Measurements from ENCODE around the gene WDR90. TPM values are rescaled to one million over a fixed set of nuclear protein-coding genes. Genes with fewer than 3 reads are reported as not detected.

Gene WDR90
- total RNA-seq, 4 donors from 2014 or later = 23.0 to 166 (median 90.2) TPM

GRCh38 chr16:693766-694165 is 44.6 kb downstream of the WDR90 start:
- intact Hi-C loops (cut with DNase I; ENCODE audit: low total_unique reads) = no loop called here
- H3K4me1 ChIP-seq = peaks cover 23 to 46% (median 40%) of the 10 kb centered on the region in 4 donors
- no peaks in the 10 kb centered on the region for H3K9me3 ChIP-seq
- no peak overlapping the region for H3K27ac ChIP-seq
- 39% methylated on average over 8 of the region's 37 CpGs; no CpG with 5 or more reads in 1 of the 2 donors for WGBS, 2 donors (ENCODE audit: low coverage in 1 of 2)
- no peaks in the 10 kb centered on the region for H3K36me3 ChIP-seq
- TF ChIP-seq POLR2A (IDR thresholded peaks at IDR 0.05) (no peak), CTCF (IDR thresholded peaks at IDR 0.05) (no peak), EP300 (IDR thresholded peaks at IDR 0.05; ENCODE audit: low read depth) (no peak), POLR2AphosphoS5 (IDR thresholded peaks at IDR 0.05) (no peak)
- DNase-seq = no peak
- in situ Hi-C loops (cut with MboI; ENCODE audit: low pct_ligation_motif_present in 1 of 4, low pct_unique_long_range_greater_than_20kb in 1 of 4, low sequenced_read_pairs in 3 of 4) = no loop called here
- peak overlapping the region in 2 of 4 donors; percentile 32 to 34 for H3K4me3 ChIP-seq
- H3K27me3 ChIP-seq = peaks cover 55% of the 10 kb centered on the region

DNA sequence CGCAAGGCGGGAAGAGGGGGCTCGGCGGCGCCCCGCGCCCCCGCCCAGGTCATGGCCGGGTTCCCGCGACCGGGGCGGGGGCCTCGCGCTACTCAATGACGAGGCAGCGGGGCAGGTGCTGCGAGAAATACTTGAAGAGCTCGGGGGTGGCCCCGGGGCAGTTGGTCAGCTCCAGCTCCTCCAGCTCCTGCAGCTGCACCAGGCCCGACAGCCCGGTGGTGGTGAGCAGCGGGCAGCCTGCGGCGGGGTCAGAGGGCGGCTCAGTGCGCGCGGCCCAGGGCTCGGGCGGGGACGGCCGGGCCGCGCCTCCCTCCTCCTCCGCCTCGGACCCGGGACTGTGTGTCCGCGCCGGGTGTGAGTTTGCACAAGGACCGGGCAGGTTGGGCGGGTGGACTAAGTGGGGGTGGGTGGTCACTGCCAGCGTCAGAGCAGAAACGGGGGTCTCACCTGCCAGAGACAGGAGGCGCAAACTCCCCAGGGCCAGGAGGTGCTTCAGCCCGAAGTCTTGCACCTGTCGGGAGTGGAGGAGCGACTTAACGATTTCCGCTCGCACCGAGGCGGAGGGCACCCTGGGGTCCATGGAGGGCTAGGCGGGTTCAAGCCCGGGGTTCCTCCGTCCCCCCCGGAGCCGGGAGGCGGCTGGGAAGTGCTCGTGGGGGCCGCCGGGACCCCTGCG is 45.2 kb downstream of the WDR90 start:
- WGBS, 2 donors (ENCODE audit: low coverage in 1 of 2) = 5% methylated on average over 24 of the region's 64 CpGs; no CpG with 5 or more reads in 1 of the 2 donors
- H3K27ac ChIP-seq = peak overlapping the region in 1 of 4 donors; percentile 48
- peak overlapping the region in 2 of 4 donors; percentile 32 to 34 for H3K4me3 ChIP-seq
- no peaks in the 10 kb centered on the region for H3K9me3 ChIP-seq
- H3K27me3 ChIP-seq = peaks cover 60% of the 10 kb centered on the region
- H3K36me3 ChIP-seq = no peaks in the 10 kb centered on the region
- DNase-seq = no peak
- H3K4me1 ChIP-seq = peaks cover 17 to 43% (median 35%) of the 10 kb centered on the region in 4 donors
- TF ChIP-seq CTCF (IDR thresholded peaks at IDR 0.05) (no peak), EP300 (IDR thresholded peaks at IDR 0.05; ENCODE audit: low read depth) (no peak), POLR2AphosphoS5 (IDR thresholded peaks at IDR 0.05) (no peak), POLR2A (IDR thresholded peaks at IDR 0.05) (no peak)
- in situ Hi-C loops (cut with MboI; ENCODE audit: low pct_ligation_motif_present in 1 of 4, low pct_unique_long_range_greater_than_20kb in 1 of 4, low sequenced_read_pairs in 3 of 4) = no loop called here
- intact Hi-C loops (cut with DNase I; ENCODE audit: low total_unique reads) = no loop called here

DNA sequence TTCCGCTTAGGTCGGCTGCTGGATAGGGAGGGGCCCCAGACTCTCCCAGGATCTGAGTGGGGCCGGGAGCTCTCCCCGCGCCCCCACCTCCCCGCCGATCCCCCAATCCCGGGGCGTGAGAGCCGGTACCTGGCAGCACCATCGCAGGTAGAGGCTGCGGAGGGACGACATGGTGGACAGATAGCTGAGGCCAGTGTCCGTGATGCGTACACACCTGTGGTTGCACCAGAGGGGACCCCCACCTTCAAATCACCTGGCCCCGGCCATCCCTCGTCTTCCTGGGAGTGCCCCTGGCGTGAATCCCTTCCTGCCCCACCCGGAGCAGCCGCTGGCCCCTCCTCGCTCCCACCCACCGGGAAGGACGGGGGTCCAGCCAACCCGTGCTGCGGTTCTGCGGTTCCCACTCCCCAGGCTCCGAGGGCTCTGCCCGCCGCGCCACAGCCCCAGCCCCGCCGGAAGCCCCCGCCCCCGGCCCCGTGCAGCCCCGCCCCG is 45.7 kb downstream of the WDR90 start:
- peaks cover 12 to 37% (median 30%) of the 10 kb centered on the region in 4 donors for H3K4me1 ChIP-seq
- no peak for DNase-seq
- peaks cover 66% of the 10 kb centered on the region for H3K27me3 ChIP-seq
- WGBS, 2 donors (ENCODE audit: low coverage in 1 of 2) = 4% methylated on average over 20 of the region's 37 CpGs; no CpG with 5 or more reads in 1 of the 2 donors
- H3K9me3 ChIP-seq = no peaks in the 10 kb centered on the region
- no peaks in the 10 kb centered on the region for H3K36me3 ChIP-seq
- intact Hi-C loops (cut with DNase I; ENCODE audit: low total_unique reads) (no loop called here), in situ Hi-C loops (cut with MboI; ENCODE audit: low pct_ligation_motif_present in 1 of 4, low pct_unique_long_range_greater_than_20kb in 1 of 4, low sequenced_read_pairs in 3 of 4) (no loop called here)
- peak overlapping the region in 2 of 4 donors; percentile 32 to 34 for H3K4me3 ChIP-seq
- TF ChIP-seq POLR2AphosphoS5 (IDR thresholded peaks at IDR 0.05) = no peak
- no peak for TF ChIP-seq CTCF (IDR thresholded peaks at IDR 0.05)
- TF ChIP-seq POLR2A (IDR thresholded peaks at IDR 0.05) = no peak
- TF ChIP-seq EP300 (IDR thresholded peaks at IDR 0.05; ENCODE audit: low read depth) = no peak
- H3K27ac ChIP-seq = peak overlapping the region in 1 of 4 donors; percentile 48

- TF ChIP-seq POLR2AphosphoS5 (IDR thresholded peaks at IDR 0.05) (peak; percentile 12 to 50 (median 27)), POLR2A (IDR thresholded peaks at IDR 0.05) (peak; percentile 24), EP300 (IDR thresholded peaks at IDR 0.05; ENCODE audit: low read depth) (no peak), CTCF (IDR thresholded peaks at IDR 0.05) (peak in 1 of 5 experiments; percentile 18)
- peak; percentile 91 for DNase-seq
- peak overlapping the region in 2 of 4 donors; percentile 32 to 34 for H3K4me3 ChIP-seq
- intact Hi-C loops (cut with DNase I; ENCODE audit: low total_unique reads) (no loop called here), in situ Hi-C loops (cut with MboI; ENCODE audit: low pct_ligation_motif_present in 1 of 4, low pct_unique_long_range_greater_than_20kb in 1 of 4, low sequenced_read_pairs in 3 of 4) (no loop called here)
- H3K36me3 ChIP-seq = no peaks in the 10 kb centered on the region
- H3K27me3 ChIP-seq = peaks cover 72% of the 10 kb centered on the region
- H3K4me1 ChIP-seq = peaks cover 12 to 34% (median 28%) of the 10 kb centered on the region in 4 donors
- no peaks in the 10 kb centered on the region for H3K9me3 ChIP-seq
- H3K27ac ChIP-seq = peak overlapping the region; percentile 57 to 79 (median 68)
- 1% methylated on average over 36 of the region's 71 CpGs; no CpG with 5 or more reads in 1 of the 2 donors for whole genome bisulfite sequencing, 2 donors (ENCODE audit: low coverage in 1 of 2)
These were observed 46.4 kb downstream of the WDR90 start for GRCh38 chr16:695355-696089.

Measured in transverse colon (tissue), 4 donors.